ENCODE data around the gene TARS2. TPM values are rescaled to one million over a fixed set of nuclear protein-coding genes. Genes with fewer than 3 reads are reported as not detected.
A peak's percentile ranks its signal among the peaks of the same experiment; 100 is the strongest.

The TARS2 gene, protein sequence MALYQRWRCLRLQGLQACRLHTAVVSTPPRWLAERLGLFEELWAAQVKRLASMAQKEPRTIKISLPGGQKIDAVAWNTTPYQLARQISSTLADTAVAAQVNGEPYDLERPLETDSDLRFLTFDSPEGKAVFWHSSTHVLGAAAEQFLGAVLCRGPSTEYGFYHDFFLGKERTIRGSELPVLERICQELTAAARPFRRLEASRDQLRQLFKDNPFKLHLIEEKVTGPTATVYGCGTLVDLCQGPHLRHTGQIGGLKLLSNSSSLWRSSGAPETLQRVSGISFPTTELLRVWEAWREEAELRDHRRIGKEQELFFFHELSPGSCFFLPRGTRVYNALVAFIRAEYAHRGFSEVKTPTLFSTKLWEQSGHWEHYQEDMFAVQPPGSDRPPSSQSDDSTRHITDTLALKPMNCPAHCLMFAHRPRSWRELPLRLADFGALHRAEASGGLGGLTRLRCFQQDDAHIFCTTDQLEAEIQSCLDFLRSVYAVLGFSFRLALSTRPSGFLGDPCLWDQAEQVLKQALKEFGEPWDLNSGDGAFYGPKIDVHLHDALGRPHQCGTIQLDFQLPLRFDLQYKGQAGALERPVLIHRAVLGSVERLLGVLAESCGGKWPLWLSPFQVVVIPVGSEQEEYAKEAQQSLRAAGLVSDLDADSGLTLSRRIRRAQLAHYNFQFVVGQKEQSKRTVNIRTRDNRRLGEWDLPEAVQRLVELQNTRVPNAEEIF
- polyA plus RNA-seq (2013, experiment 1 of 4) = 39.9 TPM
- 37.6 TPM for polyA plus RNA-seq (2013, experiment 2 of 4)
- 26.9 TPM for polyA plus RNA-seq (2013, experiment 3 of 4)
- polyA plus RNA-seq (2013, experiment 4 of 4) = 31.1 TPM

DNA sequence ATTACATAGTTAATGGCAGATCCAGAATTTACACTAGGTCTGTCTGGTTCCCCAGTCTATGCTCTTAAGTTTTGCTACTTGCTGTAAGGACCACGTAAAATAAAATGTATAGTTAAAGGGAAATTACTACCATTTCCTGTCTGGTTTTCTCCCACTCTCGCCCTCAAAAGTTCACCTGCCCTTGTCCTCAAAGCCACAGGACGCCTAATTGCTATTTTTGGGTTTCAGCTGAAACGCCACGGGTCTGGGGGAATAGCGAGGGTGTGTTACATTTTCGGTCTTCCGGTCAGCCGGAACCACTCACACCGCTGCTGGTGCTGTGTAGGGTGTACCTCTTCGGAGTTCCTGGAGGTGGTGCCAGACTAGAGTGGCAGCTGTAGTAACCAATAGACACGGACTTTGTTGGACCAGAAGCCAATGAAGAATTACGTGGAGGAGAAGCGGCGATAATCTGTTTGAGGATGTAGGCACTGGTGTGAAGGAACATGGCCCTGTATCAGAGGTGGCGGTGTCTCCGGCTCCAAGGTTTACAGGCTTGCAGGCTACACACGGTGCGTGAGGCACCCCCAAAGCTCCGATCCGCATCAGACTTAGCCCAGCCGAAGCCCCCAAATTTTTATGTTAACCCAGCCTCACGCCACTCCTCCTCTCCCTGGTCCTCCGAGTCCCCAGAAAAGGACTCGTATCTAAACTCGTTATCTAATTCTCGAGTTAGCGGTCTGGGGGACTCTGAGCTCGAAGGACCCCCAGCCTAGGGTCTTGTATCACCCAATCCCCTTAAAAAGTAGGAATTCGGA, at the start of gene TARS2:
TARS2 (plus strand) TSS at position 454 of the 797 bp plus-strand sequence; CDS start at position 486, 32 bp downstream.
- Histone ChIP-seq H3K27ac (ENCODE audit: insufficient read depth, low read depth, low read length, poor library complexity, severe bottlenecking) (no peak within 1 kb of the TSS), H3K4me3 (ENCODE audit: insufficient read depth, low read depth, low read length) (peak within 1 kb of the TSS; percentile 62), H3K27me3 (ENCODE audit: control insufficient read depth, insufficient read depth, low read length, poor library complexity, severe bottlenecking) (no peaks in the 10 kb centered on the region), H3K36me3 (ENCODE audit: control insufficient read depth, insufficient read depth, low read length) (peaks cover 22% of the 10 kb centered on the region), H3K9me3 (ENCODE audit: control insufficient read depth, low read length) (no peaks in the 10 kb centered on the region), H3K4me1 (ENCODE audit: control insufficient read depth, insufficient read depth, low read length) (no peaks in the 10 kb centered on the region)
- WGBS, 2 experiments = 1 to 2% methylated on average over 30 of the region's 30 CpGs

DNA sequence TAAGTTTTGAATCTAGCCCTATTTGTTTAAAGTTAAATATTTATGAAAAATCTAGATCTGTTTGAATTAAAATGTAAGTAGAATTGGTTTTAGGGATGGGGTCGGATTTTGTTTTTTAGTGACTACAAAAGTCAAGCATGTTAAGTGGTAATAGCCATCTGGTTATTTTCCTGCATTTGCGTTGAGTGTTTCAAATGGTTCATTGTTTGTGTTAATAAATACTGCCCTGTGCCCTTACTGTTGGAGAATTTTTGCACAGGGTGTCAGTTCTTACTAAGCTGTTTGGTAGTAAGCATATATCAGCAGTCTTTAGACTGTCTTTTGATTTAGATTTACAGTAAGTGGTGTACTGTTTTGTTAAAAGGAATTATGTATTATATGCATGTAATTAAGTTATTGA, 46.1 kb upstream of the TARS2 start:
- no peak overlapping the region for H3K27ac ChIP-seq (ENCODE audit: insufficient read depth, low read depth, low read length, poor library complexity, severe bottlenecking)

DNA sequence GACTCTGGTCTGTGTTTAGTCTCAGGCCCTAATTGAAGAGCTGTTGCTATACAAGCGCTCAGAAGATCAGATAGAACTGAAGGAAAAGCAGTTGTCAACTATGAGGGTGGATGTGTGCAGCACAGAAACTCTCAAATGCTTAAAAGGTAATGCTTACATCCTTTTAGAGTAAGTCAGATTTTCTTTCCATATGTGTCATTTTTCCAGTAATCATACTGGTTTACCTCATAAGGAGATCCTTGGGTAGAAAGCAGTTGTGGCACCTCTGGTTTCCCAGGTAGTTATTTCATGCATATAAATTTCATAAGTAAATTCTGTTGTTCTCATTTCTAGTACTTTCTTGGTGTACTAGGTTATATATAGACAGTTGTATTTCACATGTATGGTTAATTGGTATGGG, 43.0 kb upstream of the TARS2 start:
- H3K27me3 ChIP-seq (ENCODE audit: control insufficient read depth, insufficient read depth, low read length, poor library complexity, severe bottlenecking) = no peaks in the 10 kb centered on the region
- no peak overlapping the region for H3K4me3 ChIP-seq (ENCODE audit: insufficient read depth, low read depth, low read length)
- no peaks in the 10 kb centered on the region for H3K9me3 ChIP-seq (ENCODE audit: control insufficient read depth, low read length)
- no peaks in the 10 kb centered on the region for H3K4me1 ChIP-seq (ENCODE audit: control insufficient read depth, insufficient read depth, low read length)
- H3K36me3 ChIP-seq (ENCODE audit: control insufficient read depth, insufficient read depth, low read length) = peaks cover 34% of the 10 kb centered on the region
- H3K27ac ChIP-seq (ENCODE audit: insufficient read depth, low read depth, low read length, poor library complexity, severe bottlenecking) = no peak overlapping the region
- 92 to 96% methylated on average over 1 of the region's 1 CpG for WGBS, 2 experiments

More for the DNA sequence above, 46.1 kb upstream of the TARS2 start:
- Histone ChIP-seq H3K4me1 (ENCODE audit: control insufficient read depth, insufficient read depth, low read length) (no peaks in the 10 kb centered on the region), H3K27me3 (ENCODE audit: control insufficient read depth, insufficient read depth, low read length, poor library complexity, severe bottlenecking) (no peaks in the 10 kb centered on the region), H3K36me3 (ENCODE audit: control insufficient read depth, insufficient read depth, low read length) (peaks cover 24% of the 10 kb centered on the region), H3K9me3 (ENCODE audit: control insufficient read depth, low read length) (no peaks in the 10 kb centered on the region), H3K4me3 (ENCODE audit: insufficient read depth, low read depth, low read length) (no peak overlapping the region)
- 96 to 97% methylated on average over 2 of the region's 2 CpGs for WGBS, 2 experiments

DNA sequence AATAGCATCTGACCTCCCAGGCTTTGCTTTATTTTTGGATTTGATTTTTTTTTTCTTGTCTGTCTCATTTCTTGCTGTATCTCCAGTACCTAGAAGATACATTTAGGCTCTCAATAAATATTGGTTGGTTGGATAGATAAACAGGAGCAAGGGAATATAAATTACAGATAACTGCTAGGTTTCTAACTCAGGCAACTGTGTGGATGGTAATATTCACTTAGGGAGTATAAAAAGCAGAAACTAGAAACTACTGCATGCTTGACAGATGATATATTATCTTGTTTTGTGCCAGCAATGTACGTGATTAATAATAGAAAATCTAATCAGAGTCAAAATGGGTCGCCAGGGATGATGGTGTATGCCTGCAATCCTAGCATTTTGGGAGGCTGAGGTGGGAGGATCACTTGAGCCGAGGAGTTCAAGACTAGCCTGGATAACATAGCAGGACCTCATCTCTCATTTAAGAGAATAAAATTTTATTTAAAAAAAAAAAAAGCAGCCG, 31.0 kb upstream of the TARS2 start:
- Histone ChIP-seq H3K4me3 (ENCODE audit: insufficient read depth, low read depth, low read length) (no peak overlapping the region), H3K36me3 (ENCODE audit: control insufficient read depth, insufficient read depth, low read length) (peaks cover 16% of the 10 kb centered on the region), H3K9me3 (ENCODE audit: control insufficient read depth, low read length) (no peaks in the 10 kb centered on the region), H3K27ac (ENCODE audit: insufficient read depth, low read depth, low read length, poor library complexity, severe bottlenecking) (no peak overlapping the region), H3K4me1 (ENCODE audit: control insufficient read depth, insufficient read depth, low read length) (no peaks in the 10 kb centered on the region), H3K27me3 (ENCODE audit: control insufficient read depth, insufficient read depth, low read length, poor library complexity, severe bottlenecking) (no peaks in the 10 kb centered on the region)
- 95 to 96% methylated on average over 4 of the region's 4 CpGs for WGBS, 2 experiments

DNA sequence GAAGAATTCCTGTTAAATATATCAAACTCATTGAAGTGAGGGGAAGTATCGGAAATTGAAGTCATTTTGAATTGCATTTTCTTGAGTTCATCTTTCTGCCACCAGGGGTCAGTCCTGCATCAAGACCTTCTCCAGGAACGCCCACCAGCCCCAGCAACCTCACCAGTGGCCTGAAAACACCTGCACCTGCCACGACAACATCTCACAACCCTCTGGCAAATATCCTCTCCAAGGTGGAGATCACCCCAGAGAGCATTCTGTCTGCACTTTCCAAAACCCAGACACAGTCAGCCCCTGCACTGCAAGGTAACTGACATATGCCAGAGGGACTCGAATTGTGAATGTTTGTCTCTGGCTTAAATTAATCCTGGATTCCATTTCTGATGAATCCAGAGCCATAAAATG, 22.8 kb upstream of the TARS2 start:
- 80 to 81% methylated on average over 4 of the region's 4 CpGs for WGBS, 2 experiments
- Histone ChIP-seq H3K9me3 (ENCODE audit: control insufficient read depth, low read length) (no peaks in the 10 kb centered on the region), H3K4me3 (ENCODE audit: insufficient read depth, low read depth, low read length) (no peak overlapping the region), H3K27me3 (ENCODE audit: control insufficient read depth, insufficient read depth, low read length, poor library complexity, severe bottlenecking) (no peaks in the 10 kb centered on the region), H3K27ac (ENCODE audit: insufficient read depth, low read depth, low read length, poor library complexity, severe bottlenecking) (no peak overlapping the region), H3K36me3 (ENCODE audit: control insufficient read depth, insufficient read depth, low read length) (peaks cover 20% of the 10 kb centered on the region), H3K4me1 (ENCODE audit: control insufficient read depth, insufficient read depth, low read length) (no peaks in the 10 kb centered on the region)

DNA sequence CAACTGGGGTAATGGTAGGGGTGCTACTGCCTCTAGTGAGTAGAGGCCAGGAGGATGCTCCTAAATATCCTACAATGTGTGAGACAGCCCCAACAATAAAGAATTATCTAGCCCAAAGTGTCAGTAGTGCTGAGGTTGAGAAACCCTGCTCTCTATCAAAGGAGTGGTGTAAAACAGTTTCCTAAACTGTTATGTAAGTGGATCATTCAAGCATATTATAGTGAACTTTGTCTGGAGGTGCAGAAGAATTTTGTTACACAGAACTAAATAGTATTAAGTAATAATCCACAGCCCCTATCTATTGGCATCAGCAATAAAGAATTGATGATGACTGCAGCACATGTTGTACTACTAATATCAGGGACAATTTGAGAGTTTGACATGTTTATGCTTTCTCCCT, 20.3 kb upstream of the TARS2 start:
- Histone ChIP-seq H3K36me3 (ENCODE audit: control insufficient read depth, insufficient read depth, low read length) (peaks cover 33% of the 10 kb centered on the region), H3K4me1 (ENCODE audit: control insufficient read depth, insufficient read depth, low read length) (peaks cover under 1% of the 10 kb centered on the region), H3K27ac (ENCODE audit: insufficient read depth, low read depth, low read length, poor library complexity, severe bottlenecking) (no peak overlapping the region), H3K27me3 (ENCODE audit: control insufficient read depth, insufficient read depth, low read length, poor library complexity, severe bottlenecking) (no peaks in the 10 kb centered on the region), H3K9me3 (ENCODE audit: control insufficient read depth, low read length) (no peaks in the 10 kb centered on the region), H3K4me3 (ENCODE audit: insufficient read depth, low read depth, low read length) (no peak overlapping the region)

DNA sequence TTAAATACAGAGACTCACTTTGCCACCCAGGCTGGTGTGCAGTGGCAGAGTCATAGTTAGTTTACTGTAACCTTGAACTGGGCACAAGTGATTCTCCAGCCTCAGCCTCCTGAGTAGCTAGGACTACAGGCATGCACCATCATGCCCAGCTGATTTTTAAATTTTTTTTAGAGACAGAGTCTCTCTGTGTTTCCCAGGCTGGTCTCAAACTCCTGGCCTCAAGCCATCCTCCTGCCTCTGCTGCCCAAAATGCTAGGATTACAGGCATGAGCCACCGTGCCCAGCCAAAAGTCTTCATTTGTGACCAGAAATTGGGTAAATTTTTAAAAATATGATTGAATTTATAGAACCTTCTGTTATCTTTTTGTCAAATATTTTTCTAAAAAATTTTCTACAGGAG, 17.9 kb upstream of the TARS2 start:
- 100% methylated on average over 1 of the region's 1 CpG for WGBS, 2 experiments
- peaks cover 38% of the 10 kb centered on the region for H3K36me3 ChIP-seq (ENCODE audit: control insufficient read depth, insufficient read depth, low read length)

DNA sequence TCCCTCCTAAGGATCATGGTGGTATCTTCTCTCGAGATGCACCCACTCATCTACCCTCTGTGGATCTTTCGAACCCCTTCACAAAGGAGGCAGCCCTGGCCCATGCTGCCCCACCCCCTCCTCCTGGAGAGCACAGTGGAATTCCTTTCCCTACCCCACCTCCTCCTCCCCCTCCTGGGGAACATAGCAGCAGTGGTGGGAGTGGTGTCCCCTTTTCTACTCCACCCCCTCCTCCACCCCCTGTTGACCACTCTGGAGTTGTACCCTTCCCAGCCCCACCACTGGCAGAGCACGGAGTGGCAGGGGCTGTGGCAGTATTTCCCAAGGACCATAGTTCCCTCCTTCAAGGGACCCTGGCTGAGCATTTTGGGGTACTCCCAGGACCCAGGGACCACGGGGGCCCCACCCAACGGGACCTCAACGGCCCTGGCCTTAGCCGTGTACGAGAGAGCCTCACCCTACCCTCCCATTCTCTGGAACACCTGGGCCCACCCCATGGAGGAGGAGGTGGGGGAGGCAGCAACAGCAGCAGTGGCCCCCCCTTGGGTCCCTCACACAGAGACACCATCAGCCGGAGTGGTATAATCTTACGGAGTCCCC, 14.5 kb upstream of the TARS2 start:
- WGBS, 2 experiments = 89 to 92% methylated on average over 10 of the region's 10 CpGs
- Histone ChIP-seq H3K36me3 (ENCODE audit: control insufficient read depth, insufficient read depth, low read length) (peaks cover 25% of the 10 kb centered on the region), H3K9me3 (ENCODE audit: control insufficient read depth, low read length) (no peaks in the 10 kb centered on the region), H3K27me3 (ENCODE audit: control insufficient read depth, insufficient read depth, low read length, poor library complexity, severe bottlenecking) (no peaks in the 10 kb centered on the region), H3K4me3 (ENCODE audit: insufficient read depth, low read depth, low read length) (no peak overlapping the region), H3K4me1 (ENCODE audit: control insufficient read depth, insufficient read depth, low read length) (peaks cover 11% of the 10 kb centered on the region), H3K27ac (ENCODE audit: insufficient read depth, low read depth, low read length, poor library complexity, severe bottlenecking) (no peak overlapping the region)

More for the DNA sequence above, 17.9 kb upstream of the TARS2 start:
- Histone ChIP-seq H3K27me3 (ENCODE audit: control insufficient read depth, insufficient read depth, low read length, poor library complexity, severe bottlenecking) (no peaks in the 10 kb centered on the region), H3K4me3 (ENCODE audit: insufficient read depth, low read depth, low read length) (no peak overlapping the region), H3K27ac (ENCODE audit: insufficient read depth, low read depth, low read length, poor library complexity, severe bottlenecking) (no peak overlapping the region), H3K4me1 (ENCODE audit: control insufficient read depth, insufficient read depth, low read length) (peaks cover 11% of the 10 kb centered on the region), H3K9me3 (ENCODE audit: control insufficient read depth, low read length) (no peaks in the 10 kb centered on the region)

DNA sequence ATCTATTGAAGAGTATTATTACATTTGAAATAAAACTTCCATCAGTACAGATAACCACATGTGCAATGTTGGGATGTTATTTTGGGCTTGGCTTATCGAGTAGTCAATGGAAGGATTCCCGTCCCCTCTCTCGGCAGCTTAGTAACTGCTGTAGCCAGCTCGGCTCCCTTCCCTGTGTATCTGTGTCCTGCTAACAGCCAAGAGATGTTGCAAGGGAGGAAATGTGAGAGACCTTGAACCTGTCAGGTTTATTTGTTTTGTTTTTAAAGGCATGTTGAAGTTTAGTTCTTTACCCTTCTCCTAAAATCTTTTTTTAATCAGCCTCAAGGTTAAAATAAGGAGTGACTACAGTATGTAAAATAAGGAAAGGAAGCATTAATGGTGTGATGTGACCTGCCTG, 13.6 kb upstream of the TARS2 start:
- WGBS, 2 experiments = 90 to 92% methylated on average over 4 of the region's 4 CpGs
- Histone ChIP-seq H3K9me3 (ENCODE audit: control insufficient read depth, low read length) (no peaks in the 10 kb centered on the region), H3K4me3 (ENCODE audit: insufficient read depth, low read depth, low read length) (no peak overlapping the region), H3K4me1 (ENCODE audit: control insufficient read depth, insufficient read depth, low read length) (peaks cover 11% of the 10 kb centered on the region), H3K36me3 (ENCODE audit: control insufficient read depth, insufficient read depth, low read length) (peaks cover 22% of the 10 kb centered on the region), H3K27ac (ENCODE audit: insufficient read depth, low read depth, low read length, poor library complexity, severe bottlenecking) (no peak overlapping the region), H3K27me3 (ENCODE audit: control insufficient read depth, insufficient read depth, low read length, poor library complexity, severe bottlenecking) (no peaks in the 10 kb centered on the region)
